ENCODE measurements around the gene FAM43B. TPM values are rescaled to one million over a fixed set of nuclear protein-coding genes. Genes with fewer than 3 reads are reported as not detected.

The FAM43B gene
- polyA plus RNA-seq, 3 donors, result 0.67 to 1.5 (median 0.96) TPM

DNA sequence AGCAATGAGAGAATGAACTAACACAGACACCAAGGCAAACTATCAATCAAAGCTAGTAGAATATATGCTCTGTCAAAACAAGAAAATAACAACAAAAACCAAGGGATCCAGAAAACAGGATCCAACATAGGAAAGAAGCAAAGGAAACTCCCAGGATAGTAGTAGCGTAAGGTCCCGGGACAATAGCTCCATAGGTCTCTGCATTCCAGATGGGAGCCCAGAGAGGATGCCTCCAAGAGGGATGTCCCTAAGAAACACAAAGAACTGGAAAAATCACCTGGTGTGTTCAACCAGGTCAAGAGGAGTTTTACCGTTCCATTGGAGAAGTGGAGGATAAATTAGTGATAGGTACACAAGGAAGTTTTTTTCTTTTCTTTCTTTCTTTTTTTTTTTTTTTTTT is 5.7 kb upstream of the FAM43B start:
- no peak for DNase-seq (ENCODE audit: low read depth in 3 of 3, low spot score in 2 of 3)

DNA sequence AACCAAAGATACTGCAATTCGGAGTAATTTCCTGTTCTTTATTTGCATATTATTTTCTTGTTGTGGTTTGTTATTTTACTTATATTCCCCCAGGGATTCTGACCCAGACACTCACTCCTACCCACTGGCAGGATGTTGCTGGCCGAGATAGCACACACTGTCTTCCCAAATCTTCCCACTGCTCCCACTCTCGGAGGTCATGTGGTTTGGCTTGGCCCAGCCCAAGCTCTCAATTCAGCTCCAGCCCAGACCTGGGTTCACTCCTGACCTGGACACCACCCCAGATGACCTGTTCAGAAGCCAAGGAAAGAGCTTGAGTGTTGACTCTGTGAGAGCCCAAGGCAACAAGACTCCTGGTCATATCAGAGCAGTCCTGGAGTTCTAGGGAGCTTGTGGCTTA is 1.2 kb upstream of the FAM43B start:
- no peak for DNase-seq (ENCODE audit: low read depth in 3 of 3, low spot score in 2 of 3)

DNA sequence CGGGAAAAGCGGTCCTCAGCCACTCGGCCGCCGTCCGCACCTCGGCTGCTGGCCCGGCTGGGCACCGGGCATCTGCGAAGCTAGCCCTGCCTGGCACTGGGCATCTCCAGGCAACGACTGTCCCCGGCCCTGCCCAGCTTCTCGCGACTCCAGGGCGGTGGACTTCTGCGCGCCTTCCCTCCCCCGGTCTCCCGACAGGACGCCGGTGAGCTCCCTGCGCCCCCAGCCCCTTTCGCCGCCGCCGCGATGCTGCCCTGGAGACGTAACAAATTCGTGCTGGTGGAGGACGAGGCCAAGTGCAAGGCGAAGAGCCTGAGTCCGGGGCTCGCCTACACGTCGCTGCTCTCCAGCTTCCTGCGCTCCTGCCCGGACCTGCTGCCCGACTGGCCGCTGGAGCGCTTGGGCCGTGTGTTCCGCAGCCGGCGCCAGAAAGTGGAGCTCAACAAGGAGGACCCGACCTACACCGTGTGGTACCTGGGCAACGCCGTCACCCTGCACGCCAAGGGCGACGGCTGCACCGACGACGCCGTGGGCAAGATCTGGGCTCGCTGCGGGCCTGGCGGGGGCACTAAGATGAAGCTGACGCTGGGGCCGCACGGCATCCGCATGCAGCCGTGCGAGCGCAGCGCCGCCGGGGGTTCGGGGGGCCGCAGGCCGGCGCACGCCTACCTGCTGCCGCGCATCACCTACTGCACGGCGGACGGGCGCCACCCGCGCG is 514 bp downstream of the FAM43B start:
- DNase-seq (ENCODE audit: low read depth in 3 of 3, low spot score in 2 of 3), result peak in 1 of 3 donors; percentile 12

DNA sequence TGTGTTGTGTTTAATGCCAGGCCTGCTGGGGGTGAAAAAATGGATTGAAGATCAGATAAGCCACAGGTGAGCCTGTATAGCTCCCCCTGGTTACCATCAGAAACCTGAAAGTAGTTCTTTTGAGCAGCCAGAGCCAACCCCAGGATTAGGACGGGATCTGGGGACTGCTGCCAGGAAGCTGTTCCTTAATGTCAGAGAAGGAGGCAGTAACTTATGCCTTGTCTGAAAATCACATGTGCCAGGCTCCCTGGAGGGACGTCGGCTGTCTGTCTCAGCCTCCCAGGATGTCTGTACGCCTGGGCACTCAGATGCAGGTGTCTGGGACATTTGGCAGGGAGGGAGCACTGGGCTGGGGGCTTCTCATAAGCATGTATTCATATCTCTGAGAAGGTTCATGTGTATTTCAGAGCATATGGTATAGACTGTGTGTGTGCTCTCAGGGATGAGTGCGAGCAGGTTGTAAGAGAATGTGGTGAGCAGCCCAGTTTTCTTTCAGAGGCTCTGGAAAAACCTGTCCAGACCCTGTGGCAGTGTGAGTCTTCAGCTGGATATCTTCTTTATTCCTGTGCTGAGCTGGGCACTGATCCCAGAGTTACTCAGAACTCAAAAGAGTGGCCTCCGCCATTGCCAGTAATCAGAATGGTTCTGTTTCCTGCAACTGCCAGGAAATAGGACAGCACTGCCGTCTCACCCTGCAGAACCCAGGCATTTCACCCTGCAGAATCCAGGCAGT is 2.8 kb downstream of the FAM43B start:
- no peak for DNase-seq (ENCODE audit: low read depth in 3 of 3, low spot score in 2 of 3)

DNA sequence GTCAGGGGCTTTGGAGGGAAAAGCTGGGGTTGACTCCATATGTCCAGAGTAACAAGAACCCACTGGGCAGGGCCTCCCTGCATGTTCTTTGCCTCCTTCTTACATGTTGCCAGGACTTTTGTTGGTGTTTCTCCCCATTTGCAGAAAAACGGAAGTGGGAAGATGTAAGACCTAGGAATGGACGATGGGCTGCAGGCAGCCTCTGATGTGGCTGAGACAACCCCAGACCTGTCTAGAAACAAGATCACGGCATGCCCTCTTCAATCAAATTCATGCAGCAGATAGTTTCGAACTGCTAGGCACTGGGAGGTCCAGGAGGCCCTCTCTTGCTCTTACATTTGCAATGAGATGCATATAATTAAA is 3.4 kb downstream of the FAM43B start:
- DNase-seq (ENCODE audit: low read depth in 3 of 3, low spot score in 2 of 3), result no peak

DNA sequence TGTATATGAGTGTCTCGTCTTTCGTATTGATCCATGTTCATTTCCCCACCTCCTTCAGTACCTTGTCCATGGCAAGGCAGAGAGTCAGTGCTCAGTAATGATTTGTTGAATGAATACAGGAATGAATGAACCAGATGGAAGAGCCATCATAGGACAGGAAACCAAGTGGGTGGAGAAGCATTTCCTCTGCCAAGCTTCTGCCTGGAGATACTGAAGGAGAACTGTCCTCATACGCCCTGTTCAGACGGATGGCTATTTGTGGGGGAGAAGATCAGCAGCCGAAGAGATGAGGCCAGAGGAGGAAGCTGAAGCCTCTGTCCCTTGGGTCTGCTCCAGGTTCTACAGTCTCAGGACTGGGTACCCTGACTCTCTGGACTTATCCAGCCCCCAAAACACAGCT is 5.8 kb downstream of the FAM43B start:
- no peak for DNase-seq (ENCODE audit: low read depth in 3 of 3, low spot score in 2 of 3)

DNA sequence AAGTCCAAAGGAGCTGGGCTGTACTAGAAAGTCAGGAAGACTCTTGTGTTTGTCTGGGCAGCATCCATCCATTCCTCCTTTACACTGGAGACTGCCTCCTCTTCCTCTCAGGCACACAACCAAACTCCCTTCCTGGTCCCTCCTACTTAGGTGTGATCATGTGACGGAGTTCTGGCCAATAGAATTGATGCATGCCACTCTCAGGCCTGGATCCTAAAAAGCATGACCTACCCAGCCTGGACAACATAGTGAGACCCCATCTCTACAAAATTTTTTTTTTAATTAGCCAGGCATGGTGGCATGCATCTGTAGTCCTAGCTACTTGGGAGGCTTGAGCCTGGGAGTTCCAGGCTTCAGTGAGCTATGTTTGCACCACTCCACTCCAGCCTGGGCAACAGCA is 8.6 kb downstream of the FAM43B start:
- no peak for DNase-seq (ENCODE audit: low read depth in 3 of 3, low spot score in 2 of 3)

DNA sequence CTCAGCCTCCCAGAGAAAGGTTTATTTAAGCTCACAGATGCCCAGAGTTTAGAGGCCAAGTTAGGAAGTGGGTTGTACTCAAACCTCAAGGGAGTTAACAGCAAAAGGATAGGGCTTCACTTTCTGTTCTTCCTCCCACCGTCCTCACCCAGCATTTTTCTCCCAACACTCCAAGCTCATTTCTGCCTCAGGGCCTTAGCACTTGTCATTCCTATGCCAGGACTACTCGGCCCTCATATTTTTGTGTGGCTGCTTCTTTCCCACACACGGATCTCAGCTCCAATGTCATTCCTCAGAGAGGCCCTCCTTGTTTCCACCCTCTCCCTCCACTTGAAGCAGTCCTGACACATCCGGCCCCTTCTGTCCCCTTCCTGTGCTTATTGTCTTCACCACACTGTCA is 12.9 kb downstream of the FAM43B start:
- no peak for DNase-seq (ENCODE audit: low read depth in 3 of 3, low spot score in 2 of 3)

DNA sequence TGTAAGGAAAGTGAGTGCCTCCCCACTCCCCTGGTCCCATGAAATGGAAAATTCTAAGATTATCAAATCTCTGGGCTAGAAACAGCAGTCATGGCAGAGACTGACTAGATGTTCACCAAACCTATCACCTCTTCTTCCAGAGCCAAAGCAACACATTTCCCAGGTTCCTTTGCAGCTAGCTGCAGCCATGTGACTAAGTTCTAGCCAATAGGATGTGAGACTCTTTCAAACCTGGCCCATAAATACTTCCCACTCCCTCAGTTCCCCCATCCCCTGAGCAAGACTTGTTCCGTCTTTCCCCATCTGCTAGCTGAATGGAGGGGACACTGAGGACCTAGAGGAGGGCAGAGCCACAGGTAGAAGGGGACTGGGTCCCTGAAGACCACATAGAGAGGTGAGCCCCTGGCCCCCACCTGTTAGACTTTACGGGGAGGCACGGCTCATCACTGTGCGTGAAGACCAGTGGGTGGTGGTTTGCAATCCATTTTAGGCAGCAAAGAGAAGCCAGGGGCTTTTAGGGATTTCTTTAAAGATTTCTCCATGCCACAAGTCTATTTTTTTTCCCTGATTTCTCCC is 17.2 kb downstream of the FAM43B start:
- DNase-seq (ENCODE audit: low read depth in 3 of 3, low spot score in 2 of 3), result no peak

DNA sequence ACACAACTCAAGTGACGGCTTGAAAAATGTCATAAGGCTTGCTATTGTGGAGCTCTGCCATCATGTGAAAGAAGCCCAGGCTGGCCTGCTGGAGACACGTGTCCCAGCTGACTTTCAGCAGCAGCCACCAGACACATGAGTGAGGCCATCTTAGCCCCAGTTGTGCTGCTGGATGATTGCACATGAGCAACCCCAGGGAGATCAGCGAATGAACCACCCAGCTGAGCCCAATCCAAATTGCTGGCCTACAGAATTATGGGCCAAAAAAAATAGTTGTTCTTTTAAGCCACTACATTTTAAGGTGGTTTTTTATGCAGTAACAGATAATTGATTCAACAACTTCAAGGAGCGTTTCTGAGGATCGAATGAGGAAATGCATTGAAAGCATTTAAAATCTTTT is 19.1 kb downstream of the FAM43B start:
- no peak for DNase-seq (ENCODE audit: low read depth in 3 of 3, low spot score in 2 of 3)

DNA sequence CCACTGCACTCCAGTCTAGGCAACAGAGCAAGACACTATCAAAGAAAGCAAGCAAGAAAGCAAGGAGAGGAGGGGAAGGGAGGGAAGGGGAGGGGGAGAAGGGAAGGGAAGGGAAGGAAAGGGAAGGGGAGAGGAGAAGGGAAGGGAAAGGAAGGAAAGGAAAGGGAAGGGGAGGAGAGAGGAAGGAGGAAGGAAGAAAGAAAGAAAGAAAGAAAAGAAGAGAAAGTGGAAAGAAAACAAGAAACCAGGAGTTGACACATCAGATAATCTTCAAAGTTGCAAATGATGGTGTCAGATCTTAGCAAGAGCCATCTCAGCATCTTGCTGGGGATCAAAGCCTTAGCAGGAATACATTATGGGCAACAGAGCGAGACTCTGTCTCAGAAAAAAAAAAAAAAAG is 21.6 kb downstream of the FAM43B start:
- no peak for DNase-seq (ENCODE audit: low read depth in 3 of 3, low spot score in 2 of 3)

DNA sequence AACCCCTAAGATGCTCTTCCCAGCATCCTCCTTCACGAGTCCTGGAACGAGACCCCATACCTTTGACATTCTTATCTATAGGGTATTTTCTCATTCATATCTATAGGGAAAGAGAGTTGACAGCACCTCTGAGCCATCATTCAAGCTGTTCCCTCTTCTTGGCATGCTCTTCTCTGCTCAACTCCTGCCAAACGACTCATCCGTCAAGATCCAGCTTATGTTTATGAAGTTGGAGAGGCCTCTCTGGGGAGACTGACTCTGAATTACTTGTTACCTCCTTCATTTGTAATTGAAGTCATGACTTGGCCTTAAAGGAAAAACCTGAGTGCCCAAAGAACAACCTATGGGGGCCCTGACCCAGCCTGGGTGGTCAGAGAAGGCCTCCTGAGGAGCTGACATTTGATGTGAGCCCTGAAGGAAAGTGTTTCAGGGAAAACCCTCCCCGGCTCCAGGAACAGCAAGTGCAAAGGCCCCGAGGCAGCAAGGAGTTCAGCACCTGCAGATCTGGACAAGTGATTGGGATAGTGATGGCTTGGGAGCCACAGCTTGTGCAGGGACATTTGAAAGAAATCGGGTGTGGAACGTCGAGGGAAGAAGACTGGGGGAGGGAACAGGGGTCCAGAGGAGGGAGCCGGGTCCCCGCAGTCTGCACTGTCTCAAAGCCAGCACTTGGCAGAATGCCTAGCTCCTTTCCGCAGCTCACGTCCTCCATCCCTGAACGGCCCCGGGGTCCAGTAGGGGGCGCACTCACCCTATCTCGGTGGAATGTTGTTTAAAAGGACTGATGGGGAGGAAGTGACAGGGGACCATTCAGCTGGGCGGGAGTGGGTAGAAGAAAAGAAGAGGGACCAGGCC is 22.5 kb downstream of the FAM43B start:
- peak in 2 of 3 donors; percentile 67 to 71 for DNase-seq (ENCODE audit: low read depth in 3 of 3, low spot score in 2 of 3)

DNA sequence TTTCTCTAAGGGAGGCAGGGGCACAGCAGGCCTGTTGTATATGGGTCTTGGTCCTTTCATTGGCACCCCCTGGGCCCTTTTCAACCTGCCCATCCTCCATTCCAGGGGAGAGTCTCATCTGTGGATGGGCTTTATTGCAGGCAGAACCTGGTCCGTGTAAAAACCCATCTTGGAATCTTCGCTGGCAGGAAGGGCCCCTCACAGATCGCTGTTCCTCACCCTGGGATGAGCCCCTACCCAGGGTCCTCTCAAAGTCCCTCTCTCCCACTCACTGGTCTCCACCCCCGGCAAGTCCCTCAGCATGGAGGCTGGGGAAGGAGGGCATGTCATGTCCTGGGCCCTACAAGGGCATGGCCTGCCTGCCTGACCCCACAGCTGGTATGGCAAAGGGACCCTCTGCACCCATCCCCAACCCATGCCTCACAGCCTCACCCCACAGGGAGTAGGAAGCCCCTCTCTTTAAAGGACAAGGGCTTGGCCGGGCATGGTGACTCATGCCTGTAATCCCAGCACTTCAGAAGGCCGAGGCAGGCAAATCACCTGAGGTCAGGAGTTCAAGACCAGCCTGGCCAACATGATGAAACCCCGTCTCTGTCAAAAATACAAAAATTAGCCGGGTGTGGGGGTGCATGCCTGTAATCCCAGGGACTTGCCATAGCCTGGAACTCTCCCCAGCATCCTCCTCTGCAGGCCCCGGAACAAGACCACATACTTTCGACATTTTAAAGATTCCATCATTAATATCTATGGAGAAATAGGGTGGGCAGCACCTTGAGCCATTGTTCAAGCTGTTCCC is 23.4 kb downstream of the FAM43B start:
- no peak for DNase-seq (ENCODE audit: low read depth in 3 of 3, low spot score in 2 of 3)

DNA sequence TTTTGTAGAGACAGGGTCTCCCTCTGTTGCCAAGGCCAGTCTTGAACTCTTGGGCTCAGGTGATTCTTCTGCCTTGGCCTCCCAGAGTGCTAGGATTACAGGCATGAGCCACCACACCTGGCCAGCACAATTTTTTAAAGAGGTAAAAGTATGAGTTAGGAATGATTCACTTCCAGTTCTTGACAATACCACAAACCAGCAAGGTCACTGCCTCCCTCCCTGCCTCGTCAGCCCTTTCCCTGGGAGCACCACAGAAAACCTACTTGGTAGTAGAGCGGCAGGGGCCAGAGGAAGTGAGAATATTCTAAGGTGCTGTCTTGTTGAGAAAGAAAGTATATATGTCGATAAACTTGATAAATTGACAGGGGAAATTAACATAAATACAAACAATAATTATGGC is 25.7 kb downstream of the FAM43B start:
- no peak for DNase-seq (ENCODE audit: low read depth in 3 of 3, low spot score in 2 of 3)

DNA sequence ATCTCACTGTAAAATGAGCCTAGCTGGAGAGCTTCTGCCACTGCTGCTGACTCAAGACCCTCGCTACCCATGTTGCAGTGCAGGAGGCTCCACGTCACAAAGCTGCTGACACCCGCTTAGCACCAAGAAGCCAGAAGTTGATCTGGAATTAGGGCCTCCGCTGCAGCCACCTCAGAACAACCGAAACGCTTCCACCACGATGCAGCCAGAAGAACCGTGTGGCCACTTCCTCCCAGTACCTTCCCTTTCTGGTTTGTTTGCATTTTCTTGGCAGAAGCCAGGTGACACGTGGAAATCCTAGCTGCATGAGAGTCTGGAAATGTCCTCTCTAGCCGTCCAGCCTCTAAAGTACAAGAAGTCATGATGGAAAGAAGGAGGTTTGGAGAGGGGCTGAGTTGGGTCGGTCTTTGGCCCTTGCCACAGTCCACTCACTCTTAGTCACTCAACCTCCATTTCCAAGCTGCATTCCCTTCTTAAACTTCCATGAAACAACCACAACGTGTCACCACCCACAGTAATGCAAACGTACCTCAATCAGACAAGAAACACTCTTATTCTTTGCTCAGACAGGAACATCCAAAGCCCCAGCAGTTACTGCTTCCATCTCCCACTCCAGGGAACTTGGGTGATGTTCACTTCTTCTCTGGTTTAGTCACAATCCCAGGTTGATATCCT is 26.5 kb downstream of the FAM43B start:
- DNase-seq (ENCODE audit: low read depth in 3 of 3, low spot score in 2 of 3), result no peak

DNA sequence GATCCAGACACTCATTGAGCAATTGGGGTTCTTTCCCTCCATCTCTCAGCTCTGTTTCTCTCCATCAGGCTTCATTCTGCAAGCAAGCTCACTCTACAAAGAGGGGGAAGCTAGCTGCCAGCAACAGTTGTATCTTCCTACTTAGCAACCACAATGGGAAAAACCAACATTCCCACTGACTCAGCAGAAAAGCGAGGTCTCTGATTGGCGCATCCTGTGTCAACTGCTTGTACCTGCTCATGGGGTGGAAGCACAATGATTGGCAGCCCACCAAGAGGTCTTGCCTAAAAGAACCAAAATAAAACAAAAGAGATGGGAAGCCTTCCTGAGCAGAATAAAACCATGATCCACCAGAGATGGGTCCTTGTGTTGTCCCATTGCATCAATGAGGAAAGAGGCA is 32.5 kb downstream of the FAM43B start:
- no peak for DNase-seq (ENCODE audit: low read depth in 3 of 3, low spot score in 2 of 3)

DNA sequence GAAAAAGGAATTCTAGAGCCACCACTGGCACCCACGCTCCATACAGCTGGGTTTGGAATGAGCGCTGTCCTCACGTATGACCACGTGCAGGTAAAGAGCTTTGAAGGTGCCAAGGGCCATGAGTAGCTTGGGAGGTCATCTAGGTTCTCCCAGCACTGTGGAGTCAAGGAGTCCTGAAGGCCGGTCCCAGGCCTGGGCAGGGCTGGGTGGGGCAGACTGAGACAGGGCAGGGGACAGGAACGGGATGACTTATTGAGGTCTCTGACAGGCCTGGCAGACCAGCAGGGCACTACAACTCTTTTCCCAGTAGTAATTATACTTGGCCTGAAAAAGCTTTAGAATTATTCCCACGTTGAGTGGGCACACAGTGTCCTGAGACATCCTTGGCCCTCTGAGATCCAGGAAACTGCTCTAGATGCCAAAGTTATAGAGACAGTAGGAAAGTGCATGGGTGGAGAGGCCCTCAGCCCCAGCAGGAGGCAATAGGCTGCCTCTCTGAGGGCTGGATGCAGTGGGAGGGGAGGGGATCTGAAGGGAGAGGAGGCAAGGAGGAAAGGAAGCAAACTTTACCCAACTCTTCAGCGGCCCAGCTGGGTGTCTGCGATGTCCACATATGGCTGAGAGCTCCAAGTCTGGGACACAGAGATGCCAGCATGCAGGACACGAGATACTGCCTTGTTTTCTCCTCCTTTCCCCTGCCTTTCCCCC is 34.7 kb downstream of the FAM43B start:
- DNase-seq (ENCODE audit: low read depth in 3 of 3, low spot score in 2 of 3), result no peak

DNA sequence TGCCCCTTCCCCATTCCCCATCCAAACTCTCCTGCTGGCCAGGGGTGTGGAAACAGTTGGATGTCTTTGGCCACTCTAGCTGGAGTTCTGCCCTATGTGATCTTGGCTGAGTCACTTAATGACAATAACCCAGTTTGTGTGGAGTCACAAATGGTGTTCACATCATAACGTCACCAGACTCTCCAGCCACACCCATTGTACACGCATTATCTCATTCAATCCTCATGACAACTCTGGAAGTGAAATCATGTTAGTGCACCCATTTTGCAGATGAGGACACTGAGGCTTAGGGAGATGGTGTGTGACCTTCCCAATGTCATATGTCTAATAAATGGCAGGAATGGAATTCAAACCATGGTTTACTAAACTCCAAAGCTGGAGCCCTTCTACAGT is 35.3 kb downstream of the FAM43B start:
- no peak for DNase-seq (ENCODE audit: low read depth in 3 of 3, low spot score in 2 of 3)

DNA sequence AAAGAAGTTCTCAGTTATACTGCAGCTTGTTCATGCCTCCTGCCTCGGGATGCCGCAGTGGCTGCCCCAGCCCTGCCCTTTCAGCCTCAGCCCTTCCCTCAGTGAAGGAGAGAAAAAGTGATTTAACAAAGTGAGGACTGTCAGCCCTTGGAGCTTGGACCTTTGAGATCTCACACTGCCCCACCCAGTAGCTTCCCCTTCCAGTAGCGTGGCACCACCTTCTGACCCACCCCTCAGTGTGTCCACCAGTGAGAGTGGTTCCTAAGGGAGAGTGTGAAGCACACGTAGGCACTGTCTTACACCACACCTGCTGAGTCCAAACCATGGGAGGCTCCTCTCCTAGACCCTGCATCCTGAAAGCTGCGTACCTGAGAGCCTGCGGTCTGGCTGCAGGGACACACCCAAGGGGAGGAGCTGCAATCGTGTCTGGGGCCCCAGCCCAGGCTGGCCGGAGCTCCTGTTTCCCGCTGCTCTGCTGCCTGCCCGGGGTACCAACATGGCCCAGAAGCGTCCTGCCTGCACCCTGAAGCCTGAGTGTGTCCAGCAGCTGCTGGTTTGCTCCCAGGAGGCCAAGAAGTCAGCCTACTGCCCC is 36.4 kb downstream of the FAM43B start, which contains the start of gene CDA:
CDA (plus strand) TSS at position 464 of the 592 bp plus-strand sequence; CDS start at position 497, 33 bp downstream.
- DNase-seq (ENCODE audit: low read depth in 3 of 3, low spot score in 2 of 3), result no peak
